Mesothelial cell of epicardium (in vitro differentiated cells): Measurements from ENCODE around the gene MALRD1. TPM values are rescaled to one million over a fixed set of nuclear protein-coding genes. Genes with fewer than 3 reads are reported as not detected.

Experiments used
- DNase-seq, 2 experiments: peaks; one replicate each; pipeline ENCODE4 v3.0.0; 2021; ENCODE audit warnings: low spot score in 2 of 2; ENCODE audit not compliant: unreplicated experiment in 2 of 2
- H3K27ac Mint-ChIP-seq: 2 replicates; pipeline ENCODE4 v1.8.0; 2021; ENCODE audit warnings: mixed read lengths
- H3K27me3 Mint-ChIP-seq: 2 replicates; pipeline ENCODE4 v1.8.0; 2021; ENCODE audit warnings: low read depth, mixed read lengths
- H3K36me3 Mint-ChIP-seq: 2 replicates; pipeline ENCODE4 v1.8.0; 2021; ENCODE audit warnings: mixed read lengths
- H3K4me1 Mint-ChIP-seq: 2 replicates; pipeline ENCODE4 v1.8.0; 2021; ENCODE audit warnings: mixed read lengths
- H3K4me3 Mint-ChIP-seq: 2 replicates; pipeline ENCODE4 v1.8.0; 2021; ENCODE audit warnings: mild to moderate bottlenecking, moderate library complexity, mixed read lengths
- H3K9me3 Mint-ChIP-seq: 2 replicates; pipeline ENCODE4 v1.8.0; 2021; ENCODE audit warnings: mixed read lengths
- total RNA-seq: library from RNA; stranded (reverse); gene quantifications from 3 replicates; pipeline ENCODE4 v1.2.1, GENCODE V29; 2021
- TF ChIP-seq, protein P1 (sequence below): fragments of 200-600 bp; sonication (generic); IDR thresholded peaks from one replicate; pipeline ENCODE4 v1.5.0; 2021; ENCODE audit warnings: antibody characterized with exemption; ENCODE audit not compliant: unreplicated experiment

MALRD1 gene
- total RNA-seq, 1 donor from 2014 or later, result 11.1 TPM

- Mint-ChIP-seq H3K4me3 (no peak overlapping the region), H3K4me1 (no peaks in the 10 kb centered on the region), H3K9me3 (peaks cover 3% of the 10 kb centered on the region), H3K36me3 (peaks cover 3% of the 10 kb centered on the region), H3K27me3 (no peaks in the 10 kb centered on the region), H3K27ac (no peak overlapping the region)
- no peak for DNase-seq
- TF ChIP-seq, protein P1, sequence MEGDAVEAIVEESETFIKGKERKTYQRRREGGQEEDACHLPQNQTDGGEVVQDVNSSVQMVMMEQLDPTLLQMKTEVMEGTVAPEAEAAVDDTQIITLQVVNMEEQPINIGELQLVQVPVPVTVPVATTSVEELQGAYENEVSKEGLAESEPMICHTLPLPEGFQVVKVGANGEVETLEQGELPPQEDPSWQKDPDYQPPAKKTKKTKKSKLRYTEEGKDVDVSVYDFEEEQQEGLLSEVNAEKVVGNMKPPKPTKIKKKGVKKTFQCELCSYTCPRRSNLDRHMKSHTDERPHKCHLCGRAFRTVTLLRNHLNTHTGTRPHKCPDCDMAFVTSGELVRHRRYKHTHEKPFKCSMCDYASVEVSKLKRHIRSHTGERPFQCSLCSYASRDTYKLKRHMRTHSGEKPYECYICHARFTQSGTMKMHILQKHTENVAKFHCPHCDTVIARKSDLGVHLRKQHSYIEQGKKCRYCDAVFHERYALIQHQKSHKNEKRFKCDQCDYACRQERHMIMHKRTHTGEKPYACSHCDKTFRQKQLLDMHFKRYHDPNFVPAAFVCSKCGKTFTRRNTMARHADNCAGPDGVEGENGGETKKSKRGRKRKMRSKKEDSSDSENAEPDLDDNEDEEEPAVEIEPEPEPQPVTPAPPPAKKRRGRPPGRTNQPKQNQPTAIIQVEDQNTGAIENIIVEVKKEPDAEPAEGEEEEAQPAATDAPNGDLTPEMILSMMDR, result no peak
These were observed 614.7 kb downstream of the MALRD1 start for GRCh38 chr10:19663344-19663743.

- DNase-seq, result no peak
- no peaks in the 10 kb centered on the region for H3K27me3 Mint-ChIP-seq
- H3K36me3 Mint-ChIP-seq, result peaks cover 2% of the 10 kb centered on the region
- H3K4me1 Mint-ChIP-seq, result no peaks in the 10 kb centered on the region
- no peak overlapping the region for H3K27ac Mint-ChIP-seq
- H3K4me3 Mint-ChIP-seq, result no peak overlapping the region
- H3K9me3 Mint-ChIP-seq, result peaks cover 6% of the 10 kb centered on the region
- TF ChIP-seq, protein P1, result no peak
These were observed 619.5 kb downstream of the MALRD1 start for GRCh38 chr10:19668116-19668515.

GRCh38 chr10:19676063-19676462 is 627.5 kb downstream of the MALRD1 start:
- Mint-ChIP-seq H3K36me3 (peaks cover 13% of the 10 kb centered on the region), H3K4me1 (no peaks in the 10 kb centered on the region), H3K9me3 (peaks cover 35% of the 10 kb centered on the region), H3K4me3 (no peak overlapping the region), H3K27me3 (no peaks in the 10 kb centered on the region), H3K27ac (no peak overlapping the region)
- no peak for DNase-seq
- TF ChIP-seq, protein P1, result no peak

DNA sequence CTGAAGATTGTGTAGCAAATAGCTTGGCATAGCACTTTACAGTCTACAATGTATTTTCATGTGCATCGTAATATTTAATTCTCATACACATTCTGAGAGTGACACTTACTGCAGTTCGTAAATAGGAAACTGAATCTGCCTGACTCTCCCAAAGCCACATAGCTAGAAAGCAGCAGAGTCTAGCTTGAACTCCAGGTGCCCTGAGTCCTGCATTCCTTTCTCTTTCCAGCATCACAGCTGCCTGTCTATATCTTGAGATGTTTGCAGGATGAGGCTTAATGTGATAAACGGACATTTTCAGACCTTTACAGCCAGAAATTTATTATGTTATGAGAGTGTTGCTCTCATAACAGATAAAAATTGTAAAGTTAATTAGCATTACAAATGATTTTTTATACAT is 634.8 kb downstream of the MALRD1 start:
- TF ChIP-seq, protein P1, result no peak
- H3K36me3 Mint-ChIP-seq, result peaks cover 20% of the 10 kb centered on the region
- H3K4me3 Mint-ChIP-seq, result no peak overlapping the region
- no peaks in the 10 kb centered on the region for H3K27me3 Mint-ChIP-seq
- no peak for DNase-seq
- H3K27ac Mint-ChIP-seq, result peak overlapping the region; percentile 93
- H3K9me3 Mint-ChIP-seq, result peaks cover 32% of the 10 kb centered on the region
- peaks cover 23% of the 10 kb centered on the region for H3K4me1 Mint-ChIP-seq

- no peak for DNase-seq
- Mint-ChIP-seq H3K36me3 (peaks cover 18% of the 10 kb centered on the region), H3K4me1 (peaks cover 29% of the 10 kb centered on the region), H3K9me3 (peaks cover 26% of the 10 kb centered on the region), H3K27me3 (no peaks in the 10 kb centered on the region), H3K4me3 (no peak overlapping the region), H3K27ac (peak overlapping the region; percentile 95)
- TF ChIP-seq, protein P1, result no peak
These were observed 635.4 kb downstream of the MALRD1 start for GRCh38 chr10:19683960-19684359.

DNA sequence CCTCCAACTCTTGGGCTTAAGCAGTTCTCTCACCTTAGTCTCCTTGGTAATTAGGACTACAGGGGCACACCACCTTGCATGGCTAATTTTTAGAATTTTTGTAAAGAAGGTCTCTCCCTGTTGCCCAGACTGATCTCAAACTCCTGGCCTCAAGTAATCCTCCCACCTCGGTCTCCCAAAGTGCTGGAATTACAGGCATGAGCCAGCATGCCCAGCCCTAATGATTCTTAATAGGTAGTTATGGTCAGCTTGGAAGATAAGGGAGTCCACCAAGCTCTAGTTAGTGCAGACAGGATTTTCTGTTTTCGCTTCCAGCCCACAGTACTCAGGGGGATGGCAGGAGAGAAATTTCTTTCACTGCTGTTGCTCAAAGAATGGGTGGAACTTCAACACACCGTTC is 639.7 kb downstream of the MALRD1 start:
- Mint-ChIP-seq H3K9me3 (peaks cover 13% of the 10 kb centered on the region), H3K4me3 (no peak overlapping the region), H3K27me3 (no peaks in the 10 kb centered on the region), H3K27ac (peak overlapping the region; percentile 60), H3K4me1 (peaks cover 22% of the 10 kb centered on the region), H3K36me3 (peaks cover 12% of the 10 kb centered on the region)
- DNase-seq, result no peak
- TF ChIP-seq, protein P1, result no peak
